Stimulated activated CD4-positive, alpha-beta T cell treated with anti-CD3 and anti-CD28 coated beads, Interleukin-1b, Interleukin-23, amount 100 ng/mL, for 4 hours (primary cell): ENCODE results near the gene ARHGEF16.

ENCODE experiments used
- DNase-seq, 2 donors: peaks; one replicate each; pipeline ENCODE4 v3.0.0-alpha.2; 2020; ENCODE audit warnings: low read depth in 2 of 2

The ARHGEF16 gene

GRCh38 chr1:3456964-3457909, 2.8 kb downstream of the ARHGEF16 start:
- DNase-seq = no peak

GRCh38 chr1:3457910-3458883, 3.7 kb downstream of the ARHGEF16 start:
- DNase-seq = no peak

- no peak for DNase-seq
These were observed 4.8 kb downstream of the ARHGEF16 start for GRCh38 chr1:3459051-3459908.

GRCh38 chr1:3459940-3460671, 5.6 kb downstream of the ARHGEF16 start:
- DNase-seq = no peak

- no peak for DNase-seq
These were observed 6.2 kb downstream of the ARHGEF16 start for GRCh38 chr1:3460672-3461131.

GRCh38 chr1:3461238-3461933, 6.9 kb downstream of the ARHGEF16 start:
- DNase-seq = no peak

- DNase-seq = no peak
These were observed 7.4 kb downstream of the ARHGEF16 start for GRCh38 chr1:3461934-3462275.

- no peak for DNase-seq
These were observed 8.0 kb downstream of the ARHGEF16 start for GRCh38 chr1:3462356-3463012.

- no peak for DNase-seq
These were observed 8.5 kb downstream of the ARHGEF16 start for GRCh38 chr1:3463013-3463385.

- no peak for DNase-seq
These were observed 9.0 kb downstream of the ARHGEF16 start for GRCh38 chr1:3463408-3463863.

- no peak for DNase-seq
These were observed 9.6 kb downstream of the ARHGEF16 start for GRCh38 chr1:3463891-3464648.

GRCh38 chr1:3464649-3465025, 10.2 kb downstream of the ARHGEF16 start:
- DNase-seq = no peak

GRCh38 chr1:3465091-3465934, 10.8 kb downstream of the ARHGEF16 start:
- no peak for DNase-seq

GRCh38 chr1:3465935-3466321, 11.5 kb downstream of the ARHGEF16 start:
- no peak for DNase-seq

- no peak for DNase-seq
These were observed 12.1 kb downstream of the ARHGEF16 start for GRCh38 chr1:3466366-3467075.

GRCh38 chr1:3467096-3468036, 12.9 kb downstream of the ARHGEF16 start:
- no peak for DNase-seq
